Femur (tissue), 1 donor: ENCODE results near the gene DNM1L.
"Not testable (repeated sequence)": the region's sequence is repeated elsewhere in the genome, so short reads cannot be mapped to it uniquely, and the experiment has no call there.

Source experiments
- DNase-seq: peaks from one replicate; pipeline ENCODE4 v3.0.0-alpha.2; 2017

The DNM1L gene

DNA sequence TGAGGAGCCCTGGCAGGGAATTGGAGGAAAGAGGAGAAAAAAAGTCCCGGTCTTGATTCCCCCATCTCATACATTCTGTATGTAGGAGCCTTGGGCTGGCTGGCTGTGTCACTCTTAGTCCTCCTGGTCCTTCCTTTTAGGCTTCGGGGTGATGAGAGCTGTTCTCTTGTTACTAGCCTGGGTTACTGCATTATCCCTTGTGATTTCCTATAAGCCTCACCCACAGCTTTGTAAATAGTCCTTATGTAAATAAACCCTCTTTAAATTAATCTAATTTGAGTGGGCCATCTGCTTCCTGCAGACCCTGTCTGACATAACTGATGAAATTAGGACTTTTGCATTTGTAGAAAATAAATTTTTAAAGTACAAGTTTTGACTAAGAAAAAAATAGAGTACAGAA lies 19.2 kb downstream of the DNM1L start:
- DNase-seq: no peak

DNA sequence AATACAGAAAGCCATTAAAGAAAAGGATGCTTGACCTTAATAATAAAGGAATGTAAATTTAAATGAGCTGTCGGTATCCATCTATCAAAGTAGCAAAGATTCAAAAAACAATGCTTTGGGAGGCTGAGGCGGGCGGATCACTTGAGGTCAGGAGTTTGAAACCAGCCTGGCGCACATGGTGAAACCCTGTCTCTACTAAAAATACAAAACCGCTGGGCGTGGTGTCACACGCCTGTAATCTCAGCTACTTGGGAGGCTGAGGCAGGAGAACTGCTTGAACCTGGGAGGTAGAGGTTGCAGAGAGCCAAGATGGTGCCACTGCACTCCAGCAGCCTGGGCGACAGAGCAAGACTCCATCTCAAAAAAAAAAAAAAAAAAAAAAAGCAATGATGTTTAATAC lies 20.3 kb downstream of the DNM1L start:
- not testable (repeated sequence) for DNase-seq

DNA sequence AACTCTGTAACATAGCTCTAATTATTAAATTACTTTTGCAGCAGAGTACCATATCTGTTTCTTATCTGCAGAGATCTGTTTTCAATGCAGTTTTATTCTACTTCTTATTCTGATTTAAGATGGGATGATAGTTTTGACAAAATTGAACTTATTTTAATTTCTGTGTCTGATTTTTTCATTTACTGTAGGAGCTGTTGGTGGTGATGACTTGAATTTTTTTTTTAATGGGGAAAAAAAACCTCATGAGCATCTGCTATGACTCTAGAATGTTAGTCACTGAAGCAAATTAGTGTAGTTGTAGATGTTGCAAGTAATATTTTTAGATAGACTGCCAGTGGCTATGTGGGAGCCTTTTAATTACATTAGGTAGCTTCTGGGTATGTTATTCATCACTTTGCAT lies 23.4 kb downstream of the DNM1L start:
- DNase-seq: no peak

DNA sequence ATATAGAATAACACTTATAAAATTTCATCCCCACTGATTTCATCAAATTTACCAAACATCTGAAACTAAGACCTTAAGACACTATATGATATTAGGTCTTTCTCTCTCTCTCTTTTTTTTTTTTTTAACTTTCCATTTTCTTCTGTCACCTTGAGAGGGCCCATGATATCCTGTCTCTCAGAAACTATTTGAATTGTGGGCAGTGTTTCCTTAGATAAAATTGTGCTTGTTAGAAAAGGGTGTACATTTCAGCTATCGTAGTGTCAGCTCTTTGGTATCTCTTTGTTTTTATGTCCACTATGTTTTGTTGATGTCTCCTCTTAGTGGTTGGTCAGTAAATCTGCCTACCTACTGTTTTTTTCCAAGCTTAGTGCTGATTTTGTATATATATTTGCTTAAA lies 23.8 kb downstream of the DNM1L start:
- DNase-seq: no peak

DNA sequence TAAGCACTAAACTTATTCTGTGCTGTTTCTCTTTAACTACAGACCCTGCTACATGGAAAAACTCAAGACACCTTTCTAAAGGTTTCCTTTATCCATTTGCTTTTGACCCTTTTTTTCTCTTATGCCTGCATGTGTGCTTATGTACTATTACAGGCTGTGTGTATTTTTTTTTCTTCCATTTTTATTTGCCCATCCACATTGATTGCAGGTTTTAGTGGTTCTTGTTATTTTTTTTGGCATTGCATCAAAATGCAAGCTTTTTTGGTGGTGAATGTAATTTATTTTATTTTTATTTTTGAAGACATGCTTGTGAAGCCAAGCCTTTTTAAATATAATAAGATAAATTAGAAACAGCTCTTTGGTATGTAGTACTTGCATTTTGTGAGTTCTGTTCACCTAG lies 26.7 kb downstream of the DNM1L start:
- DNase-seq: no peak

DNA sequence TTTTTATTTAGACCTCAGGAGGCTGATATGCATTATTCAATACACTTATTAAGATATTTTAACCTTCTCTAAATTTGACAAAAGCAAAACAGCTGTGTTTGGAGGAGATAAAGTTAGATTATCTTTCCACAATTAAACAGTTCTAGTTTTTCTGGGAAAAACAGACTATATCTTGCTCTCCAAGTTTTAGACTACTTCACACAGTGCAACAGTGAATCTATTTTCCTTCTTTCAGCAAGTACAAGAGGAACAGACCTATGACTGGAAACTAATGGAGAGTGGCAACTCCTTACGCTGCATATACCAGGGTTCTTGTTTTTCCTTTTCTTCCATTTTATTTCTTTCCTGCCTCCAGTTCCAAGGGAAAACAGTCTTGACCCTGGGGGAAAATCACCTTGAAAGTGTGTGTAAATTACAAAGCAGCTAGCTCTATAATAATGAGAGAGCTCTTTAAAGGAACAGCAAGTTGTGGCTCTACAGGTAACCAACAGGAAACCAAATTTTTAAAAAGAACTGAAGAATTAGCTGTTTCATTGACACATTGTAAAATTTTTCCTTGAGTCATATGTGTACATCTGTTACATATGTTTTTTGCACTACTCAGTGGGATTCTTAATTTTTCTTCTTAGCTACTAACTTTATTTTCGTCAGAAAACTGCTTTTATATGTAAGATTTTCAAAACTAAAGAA lies 27.4 kb downstream of the DNM1L start:
- DNase-seq: no peak

DNA sequence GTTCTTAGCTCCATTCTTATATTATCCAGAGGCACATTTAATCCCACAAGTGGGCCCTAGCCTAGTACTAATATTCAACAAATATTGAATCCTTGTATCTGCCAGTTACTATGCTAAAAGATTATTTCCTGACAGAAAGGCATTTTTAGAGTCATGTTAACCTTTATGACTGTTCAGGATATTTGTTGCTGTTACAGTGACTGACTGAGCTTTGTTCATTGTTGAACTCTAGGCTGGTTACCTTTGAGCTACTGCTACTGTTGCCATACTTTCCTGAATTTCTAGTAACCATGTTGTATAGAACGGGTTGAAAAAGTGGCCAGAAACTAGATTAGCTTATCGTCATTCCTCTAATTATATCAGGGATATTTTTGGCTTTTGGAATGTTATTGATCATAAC lies 29.8 kb downstream of the DNM1L start:
- no peak for DNase-seq

DNA sequence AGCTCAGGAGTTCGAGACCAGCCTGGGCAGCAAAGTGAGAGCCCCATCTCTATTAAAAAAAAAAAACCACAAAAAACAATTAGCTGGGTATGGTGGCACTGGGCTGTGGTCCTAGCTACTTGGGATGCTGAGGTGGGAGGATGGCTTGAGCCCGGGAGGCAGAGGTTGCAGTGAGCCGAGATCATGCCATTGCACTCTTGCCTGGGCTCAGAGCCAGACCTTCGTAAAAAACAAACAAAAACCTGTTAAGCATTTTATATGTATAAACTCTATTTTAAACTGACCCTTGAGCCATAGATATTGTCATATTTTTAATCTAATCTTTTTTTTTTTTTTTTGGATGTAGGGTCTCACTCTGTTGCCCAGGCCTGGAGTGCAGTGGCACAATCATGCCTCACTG lies 35.7 kb downstream of the DNM1L start:
- no peak for DNase-seq

DNA sequence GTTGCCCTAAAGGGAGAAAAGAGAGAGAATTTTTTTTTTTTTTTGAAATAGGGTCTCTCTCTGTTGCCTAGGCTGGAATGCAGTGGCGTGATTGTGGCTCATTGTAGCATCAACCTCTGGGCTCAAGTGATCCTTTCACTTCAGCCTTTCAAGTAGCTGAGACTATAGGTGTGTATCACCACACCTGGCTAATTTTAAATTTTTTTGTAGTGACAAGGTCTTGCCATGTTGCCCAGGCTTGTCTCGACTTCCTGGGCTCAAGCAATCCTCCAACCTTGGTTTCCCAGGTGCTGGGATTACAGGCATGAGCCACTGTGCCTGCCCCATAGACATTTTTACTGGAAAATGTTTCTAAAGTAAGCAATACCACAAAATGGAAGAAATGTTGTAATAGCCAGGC lies 39.8 kb downstream of the DNM1L start:
- DNase-seq: no peak

DNA sequence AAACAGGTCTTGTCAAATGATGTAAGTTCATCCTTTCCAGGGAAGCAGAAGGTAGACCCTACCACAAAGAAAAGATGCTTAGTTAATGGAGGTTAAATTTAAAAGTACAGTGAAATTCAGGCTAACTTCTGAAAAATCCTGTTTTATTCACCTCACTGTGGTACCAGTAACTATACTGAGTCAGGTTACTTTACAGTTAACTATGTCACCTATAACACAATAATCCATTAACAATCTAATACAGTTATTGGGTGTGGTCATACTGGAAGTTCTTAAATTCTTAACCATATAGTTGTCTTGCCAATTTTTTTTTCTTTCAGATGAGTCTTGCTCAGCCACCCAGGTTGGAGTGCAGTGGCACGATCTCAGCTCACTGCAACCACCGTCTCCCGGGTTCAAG lies 46.2 kb downstream of the DNM1L start:
- DNase-seq: not testable (repeated sequence)

DNA sequence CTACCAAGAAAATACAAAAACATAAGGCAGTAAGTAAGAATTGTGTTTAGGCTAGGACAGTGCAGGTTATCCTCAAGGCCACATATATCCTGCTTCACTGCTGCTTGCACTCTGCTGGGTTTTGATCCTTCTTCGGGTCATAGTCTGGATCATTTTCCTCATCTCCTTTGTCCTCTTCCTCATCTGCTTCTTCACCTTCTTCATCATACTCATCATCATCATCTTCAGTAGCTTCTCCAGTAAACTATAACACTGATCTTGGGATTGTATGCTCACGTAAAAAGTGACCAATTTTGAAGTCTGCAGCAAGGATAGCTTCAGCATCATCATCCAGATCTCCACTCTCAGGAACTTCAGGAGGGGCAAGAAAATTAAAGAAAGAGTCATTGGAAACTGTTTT lies 47.2 kb downstream of the DNM1L start:
- no peak for DNase-seq

DNA sequence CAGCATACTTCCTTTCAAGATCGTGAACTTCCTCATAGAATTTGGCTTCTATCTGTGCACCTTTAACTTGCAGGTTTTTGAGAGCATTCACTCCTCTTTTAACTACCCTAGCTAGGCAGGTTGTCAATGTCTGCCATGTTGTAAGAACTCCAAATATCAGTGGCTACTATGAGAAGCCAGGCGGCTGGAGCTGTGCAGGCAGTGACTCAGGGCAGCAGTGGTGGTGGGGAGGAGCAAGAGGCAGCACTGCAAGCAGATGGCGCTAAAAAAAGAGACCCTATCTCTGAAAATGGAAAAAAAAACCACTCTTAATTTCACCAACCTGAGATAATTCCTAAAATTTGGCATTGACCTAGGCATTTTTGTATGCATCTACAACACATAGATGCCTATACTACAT lies 48.1 kb downstream of the DNM1L start:
- DNase-seq: no peak

DNA sequence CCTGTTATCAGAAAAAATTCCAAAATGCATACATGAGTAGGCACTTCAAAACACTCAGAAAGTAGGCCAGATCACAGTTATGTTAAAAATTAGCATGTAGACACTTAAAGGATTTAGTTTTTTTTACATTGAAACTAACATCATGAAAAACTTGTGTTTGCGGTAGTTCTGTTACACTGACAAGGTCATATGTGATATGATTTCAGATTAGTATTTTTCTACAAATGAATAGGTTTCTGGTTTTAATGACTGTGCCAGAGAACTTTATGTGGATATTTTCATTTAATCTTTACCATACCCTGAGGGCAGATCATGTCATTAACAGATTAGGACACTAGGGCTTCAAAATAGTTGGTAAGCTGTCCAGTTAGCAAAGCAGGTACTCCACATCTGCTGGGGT lies 55.9 kb downstream of the DNM1L start:
- DNase-seq: no peak

DNA sequence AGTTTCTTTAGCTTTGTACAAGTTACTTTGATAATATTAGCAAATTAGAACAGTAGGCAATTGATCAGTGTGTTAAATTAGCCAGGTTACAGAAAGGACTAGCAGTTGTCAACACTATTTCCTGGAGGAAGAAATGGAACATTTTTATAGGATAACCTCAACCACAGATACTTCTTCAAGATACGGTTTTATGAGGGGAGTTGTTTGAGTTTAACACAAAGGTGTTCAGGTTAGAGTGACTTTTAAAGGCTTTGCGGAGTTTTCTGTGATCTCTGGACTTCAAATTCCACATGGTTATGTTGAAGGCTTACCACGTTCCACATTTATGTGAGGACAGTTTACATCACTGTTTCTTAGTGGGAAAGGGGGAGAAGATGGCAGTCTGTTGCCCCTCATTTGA lies 57.3 kb downstream of the DNM1L start:
- DNase-seq: no peak

DNA sequence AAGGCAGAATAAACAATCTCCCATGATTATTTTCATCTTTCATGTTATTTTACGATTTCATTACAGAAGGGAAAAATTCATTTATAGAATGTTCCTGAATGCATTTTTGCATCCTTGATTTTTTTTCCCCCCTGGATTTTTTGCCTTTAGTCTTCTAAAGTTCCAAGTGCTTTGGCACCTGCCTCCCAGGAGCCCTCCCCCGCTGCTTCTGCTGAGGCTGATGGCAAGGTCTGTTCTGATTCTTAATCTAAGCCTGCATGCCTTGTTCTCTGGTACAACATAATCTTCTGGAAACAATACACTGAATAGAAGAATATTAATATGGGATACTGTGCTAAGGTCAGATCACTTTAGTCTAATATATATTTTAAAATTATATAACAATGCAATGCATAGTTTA lies 58.6 kb downstream of the DNM1L start:
- no peak for DNase-seq

DNA sequence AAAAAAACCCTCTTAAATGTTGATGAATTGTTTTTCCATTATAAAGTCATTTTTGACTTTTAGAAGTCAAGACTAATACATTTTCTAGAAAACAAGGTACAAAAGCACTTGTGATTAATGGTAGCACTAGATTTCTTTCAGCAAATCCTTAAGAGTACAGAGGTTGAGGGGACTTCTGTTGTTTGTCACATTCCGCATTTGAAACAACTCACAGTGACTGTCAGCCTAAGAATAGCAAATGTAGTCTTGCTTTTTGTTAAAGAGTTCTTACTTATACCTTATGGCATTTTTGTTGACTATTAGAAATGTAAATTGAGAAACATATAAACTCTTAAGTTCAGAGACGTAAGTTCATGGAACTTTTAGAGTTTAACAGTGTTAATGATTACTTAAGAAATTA lies 60.2 kb downstream of the DNM1L start:
- no peak for DNase-seq

DNA sequence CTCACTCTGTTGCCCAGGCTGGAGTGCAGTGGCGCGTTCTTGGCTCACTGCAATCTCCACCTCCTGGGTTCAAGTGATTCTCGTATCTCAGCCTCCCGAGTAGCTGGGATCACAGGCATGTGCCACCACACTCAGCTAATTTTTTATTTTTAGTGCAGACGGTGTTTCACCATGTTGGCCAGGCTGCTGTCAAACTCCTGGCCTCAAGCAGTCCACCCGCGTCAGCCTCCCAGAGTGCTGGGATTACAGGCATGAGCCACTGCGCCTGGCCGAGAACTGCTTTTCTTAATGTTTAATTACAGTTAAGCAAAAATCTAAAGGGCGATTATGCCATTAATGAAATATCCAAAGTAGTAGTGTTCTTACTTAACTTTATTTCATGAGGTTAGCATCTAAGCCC lies 63.0 kb downstream of the DNM1L start:
- no peak for DNase-seq

DNA sequence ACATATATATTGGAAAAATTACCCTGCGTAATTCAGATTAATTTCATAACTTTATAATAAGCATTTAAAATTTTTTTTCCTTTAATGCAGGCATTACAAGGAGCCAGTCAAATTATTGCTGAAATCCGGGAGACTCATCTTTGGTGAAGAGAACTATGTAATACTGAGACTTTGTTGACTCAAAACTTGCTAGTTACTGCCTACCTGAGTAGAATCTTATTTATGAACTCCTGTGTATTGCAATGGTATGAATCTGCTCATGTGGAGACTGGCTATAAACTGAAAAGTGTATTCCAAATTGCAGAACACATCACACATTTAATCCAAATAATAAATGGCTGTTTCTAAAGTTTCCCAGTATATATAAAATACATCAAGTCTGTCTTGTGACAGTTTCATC lies 64.2 kb downstream of the DNM1L start:
- no peak for DNase-seq

DNA sequence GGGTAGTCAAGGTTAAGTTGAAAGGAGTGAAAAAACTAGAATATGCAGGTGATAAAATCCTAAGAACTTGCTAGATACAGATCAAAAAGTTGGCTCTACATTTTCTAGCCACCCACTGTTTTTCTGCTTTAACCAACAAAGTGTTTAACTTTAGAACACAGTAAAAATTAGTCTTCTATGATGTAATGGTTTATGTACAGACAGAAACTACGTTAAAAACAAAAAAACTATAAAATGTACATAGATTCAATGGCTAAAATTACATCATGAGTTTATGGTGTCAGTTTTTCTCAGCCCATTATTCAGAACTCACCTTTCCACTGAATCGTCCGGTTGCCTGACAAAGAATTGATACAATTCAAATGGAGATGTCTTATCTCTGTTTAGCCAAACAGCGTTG lies 74.5 kb downstream of the DNM1L start:
- no peak for DNase-seq

DNA sequence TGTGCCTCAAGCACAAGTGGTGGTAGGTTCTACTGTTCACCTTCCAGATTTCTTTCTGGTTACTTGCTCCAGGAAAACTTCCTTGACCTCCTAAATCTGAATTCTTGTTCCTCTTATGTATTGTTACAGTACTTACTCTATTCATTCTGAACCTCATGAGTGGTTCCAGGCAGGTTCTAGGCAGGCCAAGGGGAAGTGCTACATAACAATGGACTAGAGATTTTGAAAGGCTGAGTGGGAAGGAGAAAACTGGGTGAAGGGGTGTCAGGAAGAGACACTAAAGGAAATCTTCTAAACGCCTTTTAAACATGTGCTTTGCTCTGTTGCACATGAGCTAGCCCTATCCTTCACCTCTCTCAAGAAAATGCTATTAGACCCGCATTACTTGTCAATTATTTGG lies 75.0 kb downstream of the DNM1L start:
- DNase-seq: no peak

DNA sequence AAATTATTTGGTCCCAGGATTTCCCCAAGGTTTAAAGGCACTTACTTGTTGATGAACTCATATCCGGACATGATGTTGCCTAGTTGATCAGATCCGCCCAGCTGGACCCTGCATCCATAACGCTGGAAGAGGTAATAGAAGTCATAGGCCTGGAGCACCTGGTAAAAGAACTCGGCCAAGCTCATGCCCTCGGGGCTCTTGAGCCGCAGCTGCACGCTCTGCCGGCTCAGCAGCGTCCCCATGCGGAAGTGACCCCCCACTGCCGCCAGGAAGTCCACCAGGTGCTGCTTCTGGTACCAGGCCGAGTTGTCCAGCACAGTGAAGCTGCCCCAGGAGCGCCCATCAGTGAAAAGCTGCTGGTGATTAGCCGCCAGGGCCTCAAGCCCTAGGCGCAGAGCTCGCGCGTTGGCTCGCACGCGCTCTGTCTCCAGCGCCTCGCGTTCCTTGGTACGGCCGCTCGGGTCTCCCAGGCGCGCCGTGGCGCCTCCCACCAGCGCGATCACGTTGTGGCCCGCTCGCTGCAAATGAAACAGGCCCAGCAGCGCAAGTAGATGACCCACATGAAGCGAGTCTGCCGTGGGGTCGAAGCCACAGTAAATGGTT lies 76.1 kb downstream of the DNM1L start:
- peak; percentile 83 for DNase-seq

DNA sequence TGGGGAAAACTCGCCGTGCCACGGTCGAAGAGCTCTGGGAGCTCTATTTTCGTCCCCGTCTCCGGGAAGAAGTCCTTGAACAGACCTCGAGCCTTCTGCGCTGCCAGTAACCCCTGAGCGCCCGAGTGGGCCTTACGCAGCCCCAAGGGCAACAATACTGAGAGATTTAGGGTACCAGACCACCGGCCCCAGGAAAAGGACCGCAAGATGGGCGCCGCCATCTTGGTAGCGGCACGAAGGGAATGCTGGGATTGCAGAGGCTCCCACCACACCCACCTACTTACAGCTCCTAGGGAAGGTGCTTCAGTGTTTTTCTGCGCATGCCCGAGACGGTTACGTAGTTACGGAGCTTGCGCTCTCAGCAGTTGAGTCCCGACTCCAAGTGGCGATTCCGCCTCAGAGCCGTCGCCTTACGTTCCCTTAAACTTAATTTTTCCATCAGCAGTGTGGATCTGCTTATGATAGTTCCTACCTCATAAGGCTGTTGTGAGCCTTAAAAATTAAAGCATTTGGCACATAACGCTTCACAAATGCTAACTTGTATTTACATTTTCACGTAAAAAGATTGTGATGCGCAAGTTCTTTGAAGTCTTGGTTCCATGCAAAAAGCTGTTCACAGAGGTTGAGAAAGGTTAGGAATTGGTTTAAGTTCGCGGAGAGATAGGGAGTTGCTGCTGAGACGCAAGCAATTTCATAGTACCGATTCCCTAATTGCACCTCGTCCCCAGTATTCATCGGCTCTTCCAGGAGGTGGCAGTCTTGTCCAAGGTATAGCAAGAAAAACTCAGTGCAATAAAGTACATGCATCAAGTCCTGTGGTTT lies 76.8 kb downstream of the DNM1L start, which contains the start of gene YARS2:
YARS2 (minus strand) TSS at position 244 of the 822 bp plus-strand sequence; CDS start at position 221, 23 bp downstream.
- peak; percentile 97 for DNase-seq

DNA sequence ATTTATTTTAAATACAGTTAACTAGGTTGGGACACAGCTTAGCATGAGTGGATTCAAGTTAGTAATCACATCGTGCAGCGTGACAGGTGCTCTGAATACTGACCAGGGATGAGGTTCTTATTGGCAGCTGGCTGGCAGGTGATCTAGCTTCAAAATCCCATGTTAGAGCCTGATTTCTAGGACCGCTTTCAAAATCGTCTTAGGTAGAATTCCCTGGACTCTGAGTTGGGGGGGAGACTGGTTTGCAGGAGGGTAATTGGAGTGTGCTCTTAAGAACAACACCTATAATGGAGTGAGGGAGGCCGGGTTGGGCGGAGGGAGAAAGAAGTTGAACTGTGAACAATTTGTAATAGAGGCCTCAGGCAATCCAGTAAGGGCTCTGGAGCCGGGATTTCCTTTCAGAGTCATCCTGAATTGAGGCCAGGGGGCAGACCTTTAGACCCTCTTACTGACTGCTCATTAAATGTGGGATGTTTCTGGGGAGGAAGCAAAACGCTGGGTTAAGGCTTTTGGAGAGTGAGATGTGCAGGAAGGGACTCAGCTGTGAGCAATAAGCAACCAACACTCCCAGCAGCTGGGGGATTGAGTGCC lies 77.5 kb downstream of the DNM1L start:
- DNase-seq: peak; percentile 20

DNA sequence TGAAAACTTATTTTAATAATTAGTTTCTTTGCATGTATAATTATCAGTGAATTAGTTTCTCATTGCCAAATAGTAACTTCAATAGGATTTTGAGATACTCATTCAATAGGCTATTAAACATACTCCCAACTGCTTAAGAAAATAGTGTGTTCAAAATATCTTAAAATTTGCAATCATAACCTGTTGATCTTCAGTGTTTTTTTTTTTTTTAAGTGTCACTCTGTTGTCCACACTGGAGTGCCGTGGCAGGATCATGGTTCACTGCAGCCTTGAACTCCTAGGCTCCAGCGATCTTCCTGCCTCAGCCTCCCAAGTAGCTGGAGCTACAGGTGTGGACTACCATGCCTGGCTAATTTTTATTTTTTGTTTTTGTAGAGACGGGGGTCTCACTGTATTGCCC lies 78.1 kb downstream of the DNM1L start:
- no peak for DNase-seq
